GM19467 (cell line): ENCODE data around the gene PSEN1.

Experiments
- ATAC-seq: cut with Tn5 transposase; IDR thresholded peaks from one replicate; pipeline ENCODE4 v1.9.1; 2021; ENCODE audit warnings: mild to moderate bottlenecking, moderate library complexity; ENCODE audit not compliant: unreplicated experiment

Gene PSEN1

GRCh38 chr14:73136387-73137225, at the start of gene PSEN1:
Gene PSEN1 (plus strand): TSS chr14:73136507. CDS start chr14:73148020, 11,513 bp downstream.
- peak; percentile 85 for ATAC-seq

- no peak for ATAC-seq
Observed at GRCh38 chr14:73091044-73091443, 45.3 kb upstream of the PSEN1 start.

GRCh38 chr14:73097421-73097820, 38.9 kb upstream of the PSEN1 start:
- no peak for ATAC-seq

- ATAC-seq = no peak
Observed at GRCh38 chr14:73100334-73100733, 36.0 kb upstream of the PSEN1 start.

GRCh38 chr14:73102806-73103497, 33.4 kb upstream of the PSEN1 start:
- ATAC-seq = no peak

- ATAC-seq = no peak
Observed at GRCh38 chr14:73105050-73105449, 31.3 kb upstream of the PSEN1 start.

GRCh38 chr14:73105727-73106126, 30.6 kb upstream of the PSEN1 start:
- ATAC-seq = no peak

- no peak for ATAC-seq
Observed at GRCh38 chr14:73116079-73116665, 20.1 kb upstream of the PSEN1 start.

- no peak for ATAC-seq
Observed at GRCh38 chr14:73124180-73124894, 12.0 kb upstream of the PSEN1 start.

- no peak for ATAC-seq
Observed at GRCh38 chr14:73125169-73125588, 11.1 kb upstream of the PSEN1 start.

- ATAC-seq = no peak
Observed at GRCh38 chr14:73125746-73126145, 10.6 kb upstream of the PSEN1 start.

GRCh38 chr14:73133795-73134194, 2.5 kb upstream of the PSEN1 start:
- no peak for ATAC-seq

- no peak for ATAC-seq
Observed at GRCh38 chr14:73136085-73136386, 271 bp upstream of the PSEN1 start.

- ATAC-seq = no peak
Observed at GRCh38 chr14:73140811-73141323, 4.6 kb downstream of the PSEN1 start.

- ATAC-seq = no peak
Observed at GRCh38 chr14:73142216-73142615, 5.9 kb downstream of the PSEN1 start.

- no peak for ATAC-seq
Observed at GRCh38 chr14:73143003-73143402, 6.7 kb downstream of the PSEN1 start.

- ATAC-seq = no peak
Observed at GRCh38 chr14:73143617-73144016, 7.3 kb downstream of the PSEN1 start.

GRCh38 chr14:73145371-73145770, 9.1 kb downstream of the PSEN1 start:
- ATAC-seq = no peak

GRCh38 chr14:73146111-73146510, 9.8 kb downstream of the PSEN1 start:
- ATAC-seq = no peak

GRCh38 chr14:73149753-73150152, 13.4 kb downstream of the PSEN1 start:
- no peak for ATAC-seq

- no peak for ATAC-seq
Observed at GRCh38 chr14:73153272-73153671, 17.0 kb downstream of the PSEN1 start.
